Esophagus muscularis mucosa (tissue), 4 donors: ENCODE data around the gene ERBB4.

ENCODE experiments used
- CTCF ChIP-seq, 3 experiments: fragments of 200-600 bp in 2 of 3; fragments of 450-650 bp in 1 of 3; sonication (generic) in 2 of 3; IDR thresholded peaks; one replicate each; pipeline ENCODE4 v1.5.1; 2017 to 2019; ENCODE audit warnings: antibody characterized with exemption in 3 of 3, mild to moderate bottlenecking in 2 of 3, moderate library complexity in 1 of 3
- EP300 ChIP-seq: sonication (generic); formaldehyde crosslinking; IDR thresholded peaks from one replicate; pipeline ENCODE4 v1.6.1; 2017; ENCODE audit warnings: antibody characterized with exemption
- POLR2A ChIP-seq: fragments of 450-650 bp; IDR thresholded peaks from one replicate; pipeline ENCODE4 v1.6.1; 2017; ENCODE audit warnings: antibody characterized with exemption, moderate library complexity, mild to moderate bottlenecking, low read depth
- POLR2AphosphoS5 ChIP-seq, 2 donors: sonication (generic); formaldehyde crosslinking; IDR thresholded peaks; one replicate each; pipeline ENCODE4 v1.6.1; 2017; ENCODE audit warnings: antibody characterized with exemption in 2 of 2

GRCh38 chr2:211760103-211760502, 778.5 kb downstream of the ERBB4 start:
- TF ChIP-seq CTCF (IDR thresholded peaks at IDR 0.05) (no peak), POLR2AphosphoS5 (IDR thresholded peaks at IDR 0.05) (no peak), POLR2A (no peak), EP300 (no peak)
